Vagina (tissue), 2 donors: ENCODE measurements around the gene SNX3.

Experiments
- POLR2A ChIP-seq, 2 donors: fragments of 450-650 bp; IDR thresholded peaks; one replicate each; pipeline ENCODE4 v1.6.1; 2017; ENCODE audit warnings: antibody characterized with exemption in 2 of 2, mild to moderate bottlenecking in 2 of 2, moderate library complexity in 2 of 2
- POLR2AphosphoS5 ChIP-seq, 2 donors: sonication (generic); formaldehyde crosslinking; IDR thresholded peaks; one replicate each; pipeline ENCODE4 v1.9.0; 2017; ENCODE audit warnings: antibody characterized with exemption in 2 of 2, mild to moderate bottlenecking in 2 of 2, low read depth in 1 of 2; ENCODE audit not compliant: insufficient read depth in 1 of 2
- TF ChIP-seq, protein P1 (sequence below), 3 experiments: fragments of 450-650 bp in 2 of 3; fragments of 200-600 bp in 1 of 3; sonication (generic) in 1 of 3; IDR thresholded peaks; one replicate each; pipeline ENCODE4 v1.5.1; 2017 to 2019; ENCODE audit warnings: antibody characterized with exemption in 3 of 3, mild to moderate bottlenecking in 2 of 3, moderate library complexity in 2 of 3

DNA sequence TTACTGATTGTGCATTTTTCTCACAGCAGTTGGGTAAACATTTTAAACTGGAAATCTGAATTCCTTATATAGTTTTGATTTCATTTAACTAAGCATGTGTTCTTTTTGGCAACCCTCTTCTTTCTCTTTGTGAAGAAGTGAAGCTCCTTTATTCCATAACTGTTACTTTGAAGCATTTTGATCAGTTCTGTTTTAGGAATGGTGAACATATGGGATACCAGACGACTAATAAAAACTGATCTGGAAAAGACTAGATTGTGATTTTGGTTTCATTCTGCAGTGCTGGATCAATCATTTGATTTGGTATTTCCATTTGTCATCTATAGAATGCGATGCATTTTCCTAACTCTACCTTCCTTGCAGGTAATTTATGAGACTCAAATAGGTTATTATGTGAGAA is 43.8 kb upstream of the SNX3 start:
- no peak for TF ChIP-seq POLR2A (IDR thresholded peaks at IDR 0.05)
- TF ChIP-seq, protein P1, sequence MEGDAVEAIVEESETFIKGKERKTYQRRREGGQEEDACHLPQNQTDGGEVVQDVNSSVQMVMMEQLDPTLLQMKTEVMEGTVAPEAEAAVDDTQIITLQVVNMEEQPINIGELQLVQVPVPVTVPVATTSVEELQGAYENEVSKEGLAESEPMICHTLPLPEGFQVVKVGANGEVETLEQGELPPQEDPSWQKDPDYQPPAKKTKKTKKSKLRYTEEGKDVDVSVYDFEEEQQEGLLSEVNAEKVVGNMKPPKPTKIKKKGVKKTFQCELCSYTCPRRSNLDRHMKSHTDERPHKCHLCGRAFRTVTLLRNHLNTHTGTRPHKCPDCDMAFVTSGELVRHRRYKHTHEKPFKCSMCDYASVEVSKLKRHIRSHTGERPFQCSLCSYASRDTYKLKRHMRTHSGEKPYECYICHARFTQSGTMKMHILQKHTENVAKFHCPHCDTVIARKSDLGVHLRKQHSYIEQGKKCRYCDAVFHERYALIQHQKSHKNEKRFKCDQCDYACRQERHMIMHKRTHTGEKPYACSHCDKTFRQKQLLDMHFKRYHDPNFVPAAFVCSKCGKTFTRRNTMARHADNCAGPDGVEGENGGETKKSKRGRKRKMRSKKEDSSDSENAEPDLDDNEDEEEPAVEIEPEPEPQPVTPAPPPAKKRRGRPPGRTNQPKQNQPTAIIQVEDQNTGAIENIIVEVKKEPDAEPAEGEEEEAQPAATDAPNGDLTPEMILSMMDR (IDR thresholded peaks at IDR 0.05): no peak
- no peak for TF ChIP-seq POLR2AphosphoS5 (IDR thresholded peaks at IDR 0.05; ENCODE audit: insufficient read depth in 1 of 2, low read depth in 1 of 2)
